AG09319 (cell line): Measurements from ENCODE around the gene KLHL30.
"Not testable (repeated sequence)": the region's sequence is repeated elsewhere in the genome, so short reads cannot be mapped to it uniquely, and the experiment has no call there.

ENCODE experiments used
- DNase-seq: peaks from one replicate; pipeline ENCODE4 v3.0.0-alpha.2; 2010; ENCODE audit warnings: low read depth; ENCODE audit errors: extremely low read depth
- CTCF ChIP-seq: IDR thresholded peaks from 2 replicates; pipeline ENCODE4 v1.5.1; 2011; ENCODE audit warnings: low read depth, mild to moderate bottlenecking, inconsistent platforms, low read length, moderate library complexity

The KLHL30 gene

GRCh38 chr2:238108423-238109183 lies 29.9 kb upstream of the KLHL30 start:
- DNase-seq = no peak
- TF ChIP-seq CTCF = no peak

GRCh38 chr2:238113611-238114010 lies 24.9 kb upstream of the KLHL30 start:
- DNase-seq = no peak
- TF ChIP-seq CTCF = no peak

- TF ChIP-seq CTCF = no peak
- DNase-seq = no peak
Observed at GRCh38 chr2:238114331-238114841, 24.1 kb upstream of the KLHL30 start.

GRCh38 chr2:238114851-238115660 lies 23.4 kb upstream of the KLHL30 start:
- no peak for DNase-seq
- no peak for TF ChIP-seq CTCF

- DNase-seq = not testable (repeated sequence)
Observed at GRCh38 chr2:238115709-238116108, 22.8 kb upstream of the KLHL30 start.

- no peak for DNase-seq
- no peak for TF ChIP-seq CTCF
Observed at GRCh38 chr2:238116298-238117198, 21.9 kb upstream of the KLHL30 start.
